ENCODE results near the gene PNPLA7. TPM values are rescaled to one million over a fixed set of nuclear protein-coding genes. Genes with fewer than 3 reads are reported as not detected.
"Not testable (repeated sequence)": the region's sequence is repeated elsewhere in the genome, so short reads cannot be mapped to it uniquely, and the experiment has no call there.

The PNPLA7 gene
- polyA plus RNA-seq, 10 donors = 1.1 to 4.1 (median 2.2) TPM

GRCh38 chr9:137480686-137481683 is 69.2 kb downstream of the PNPLA7 start:
- DNase-seq = no peak

- DNase-seq = no peak
Measured at GRCh38 chr9:137479892-137480685, 70.1 kb downstream of the PNPLA7 start.

GRCh38 chr9:137478962-137479861 is 71.0 kb downstream of the PNPLA7 start:
- DNase-seq = peak in 2 of 3 donors; percentile 25 to 73

- no peak for DNase-seq
Measured at GRCh38 chr9:137478613-137478961, 71.6 kb downstream of the PNPLA7 start.

GRCh38 chr9:137477778-137478612 is 72.2 kb downstream of the PNPLA7 start:
- no peak for DNase-seq

GRCh38 chr9:137476856-137477255 is 73.3 kb downstream of the PNPLA7 start:
- DNase-seq = no peak

- no peak for DNase-seq
Measured at GRCh38 chr9:137475666-137476065, 74.5 kb downstream of the PNPLA7 start.

GRCh38 chr9:137474271-137474670 is 75.9 kb downstream of the PNPLA7 start:
- DNase-seq = no peak

- DNase-seq = no peak
Measured at GRCh38 chr9:137470785-137471184, 79.4 kb downstream of the PNPLA7 start.

- no peak for DNase-seq
Measured at GRCh38 chr9:137467896-137468295, 82.3 kb downstream of the PNPLA7 start.

GRCh38 chr9:137467161-137467581 is 83.0 kb downstream of the PNPLA7 start:
- no peak for DNase-seq

GRCh38 chr9:137466389-137467085 is 83.7 kb downstream of the PNPLA7 start:
- DNase-seq = not testable (repeated sequence)

GRCh38 chr9:137465720-137466388 is 84.3 kb downstream of the PNPLA7 start:
- DNase-seq = no peak

GRCh38 chr9:137465000-137465719 is 85.0 kb downstream of the PNPLA7 start:
- no peak for DNase-seq

GRCh38 chr9:137464291-137464999 is 85.8 kb downstream of the PNPLA7 start:
- DNase-seq = no peak

- no peak for DNase-seq
Measured at GRCh38 chr9:137463931-137464290, 86.3 kb downstream of the PNPLA7 start.

- no peak for DNase-seq
Measured at GRCh38 chr9:137462986-137463930, 86.9 kb downstream of the PNPLA7 start.
